NCI-H2081 (cell line): ENCODE measurements around the gene CRTC1.

Source experiments
- DNase-seq, 2 experiments: peaks; one replicate each; lab custom pipeline; 2025; lab: John Stamatoyannopoulos, UW

Gene CRTC1

GRCh38 chr19:18683109-18683957 is at the start of gene CRTC1:
Gene CRTC1 (plus strand): TSS chr19:18683680. CDS start chr19:18683703, 23 bp downstream.
- DNase-seq, result peak; percentile 83 to 89

GRCh38 chr19:18634612-18635297 is 48.7 kb upstream of the CRTC1 start:
- no peak for DNase-seq

GRCh38 chr19:18635831-18636182 is 47.7 kb upstream of the CRTC1 start:
- DNase-seq, result no peak

- peak; percentile 91 to 97 for DNase-seq
Measured at GRCh38 chr19:18636183-18636968, 47.1 kb upstream of the CRTC1 start.

- no peak for DNase-seq
Measured at GRCh38 chr19:18636969-18637629, 46.4 kb upstream of the CRTC1 start, which contains the start of gene KLHL26. Gene KLHL26 (plus strand): TSS chr19:18637028. CDS start chr19:18637055, 27 bp downstream.

GRCh38 chr19:18637673-18638630 is 45.5 kb upstream of the CRTC1 start:
- peak; percentile 12 to 46 for DNase-seq

- DNase-seq, result no peak
Measured at GRCh38 chr19:18639706-18640243, 43.7 kb upstream of the CRTC1 start.

- DNase-seq, result no peak
Measured at GRCh38 chr19:18644196-18645034, 39.1 kb upstream of the CRTC1 start.

GRCh38 chr19:18645035-18645511 is 38.4 kb upstream of the CRTC1 start:
- DNase-seq, result no peak

GRCh38 chr19:18646535-18647370 is 36.7 kb upstream of the CRTC1 start:
- no peak for DNase-seq

GRCh38 chr19:18647371-18647767 is 36.1 kb upstream of the CRTC1 start:
- DNase-seq, result no peak

GRCh38 chr19:18647807-18648206 is 35.7 kb upstream of the CRTC1 start:
- DNase-seq, result no peak

GRCh38 chr19:18648973-18649315 is 34.5 kb upstream of the CRTC1 start:
- no peak for DNase-seq

GRCh38 chr19:18649371-18650020 is 34.0 kb upstream of the CRTC1 start:
- DNase-seq, result no peak

GRCh38 chr19:18650021-18650390 is 33.5 kb upstream of the CRTC1 start:
- no peak for DNase-seq

GRCh38 chr19:18650468-18651041 is 32.9 kb upstream of the CRTC1 start:
- DNase-seq, result no peak

GRCh38 chr19:18651300-18651699 is 32.2 kb upstream of the CRTC1 start:
- no peak for DNase-seq

GRCh38 chr19:18651733-18652132 is 31.7 kb upstream of the CRTC1 start:
- no peak for DNase-seq
